ENCODE results near the gene ATAD5. TPM values are rescaled to one million over a fixed set of nuclear protein-coding genes. Genes with fewer than 3 reads are reported as not detected.

Gene ATAD5
- total and polyA plus RNA-seq, 12 donors, result 0.14 to 1.4 (median 0.44) TPM

DNA sequence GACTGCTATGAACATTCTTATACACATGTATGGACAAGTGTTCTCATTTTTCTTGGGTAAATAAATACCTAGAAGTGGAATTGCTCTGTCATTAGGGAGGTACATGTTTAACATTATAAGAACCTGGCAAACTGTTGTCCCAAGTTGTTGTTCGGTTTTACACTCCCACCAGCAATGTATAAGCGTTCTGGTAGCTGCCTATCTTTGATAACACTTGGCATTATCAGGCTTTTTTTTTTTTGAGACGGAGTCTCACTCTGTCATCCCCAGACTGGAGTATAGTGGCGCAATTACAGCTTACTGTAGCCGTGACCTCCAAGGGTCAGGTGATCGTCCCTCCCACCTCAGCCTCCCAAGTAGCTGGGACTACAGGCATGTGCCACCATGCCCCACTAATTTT is 16.3 kb downstream of the ATAD5 start:
- TF ChIP-seq, protein P1, sequence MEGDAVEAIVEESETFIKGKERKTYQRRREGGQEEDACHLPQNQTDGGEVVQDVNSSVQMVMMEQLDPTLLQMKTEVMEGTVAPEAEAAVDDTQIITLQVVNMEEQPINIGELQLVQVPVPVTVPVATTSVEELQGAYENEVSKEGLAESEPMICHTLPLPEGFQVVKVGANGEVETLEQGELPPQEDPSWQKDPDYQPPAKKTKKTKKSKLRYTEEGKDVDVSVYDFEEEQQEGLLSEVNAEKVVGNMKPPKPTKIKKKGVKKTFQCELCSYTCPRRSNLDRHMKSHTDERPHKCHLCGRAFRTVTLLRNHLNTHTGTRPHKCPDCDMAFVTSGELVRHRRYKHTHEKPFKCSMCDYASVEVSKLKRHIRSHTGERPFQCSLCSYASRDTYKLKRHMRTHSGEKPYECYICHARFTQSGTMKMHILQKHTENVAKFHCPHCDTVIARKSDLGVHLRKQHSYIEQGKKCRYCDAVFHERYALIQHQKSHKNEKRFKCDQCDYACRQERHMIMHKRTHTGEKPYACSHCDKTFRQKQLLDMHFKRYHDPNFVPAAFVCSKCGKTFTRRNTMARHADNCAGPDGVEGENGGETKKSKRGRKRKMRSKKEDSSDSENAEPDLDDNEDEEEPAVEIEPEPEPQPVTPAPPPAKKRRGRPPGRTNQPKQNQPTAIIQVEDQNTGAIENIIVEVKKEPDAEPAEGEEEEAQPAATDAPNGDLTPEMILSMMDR (IDR thresholded peaks at IDR 0.05), result no peak
- H3K27me3 ChIP-seq, result no peaks in the 10 kb centered on the region
- intact Hi-C loops (cut with DNase I), result no loop called here
- H3K27ac ChIP-seq, result no peak overlapping the region
- ATAC-seq (no peak), DNase-seq (no peak)
- H3K4me3 ChIP-seq, result no peak overlapping the region
- no peaks in the 10 kb centered on the region for H3K4me1 ChIP-seq
- WGBS, 2 donors, result 81 to 83% methylated on average over 6 of the region's 6 CpGs
- H3K9me3 ChIP-seq, result no peaks in the 10 kb centered on the region
- H3K36me3 ChIP-seq, result peaks cover 0 to 20% (median 0%) of the 10 kb centered on the region in 9 donors

DNA sequence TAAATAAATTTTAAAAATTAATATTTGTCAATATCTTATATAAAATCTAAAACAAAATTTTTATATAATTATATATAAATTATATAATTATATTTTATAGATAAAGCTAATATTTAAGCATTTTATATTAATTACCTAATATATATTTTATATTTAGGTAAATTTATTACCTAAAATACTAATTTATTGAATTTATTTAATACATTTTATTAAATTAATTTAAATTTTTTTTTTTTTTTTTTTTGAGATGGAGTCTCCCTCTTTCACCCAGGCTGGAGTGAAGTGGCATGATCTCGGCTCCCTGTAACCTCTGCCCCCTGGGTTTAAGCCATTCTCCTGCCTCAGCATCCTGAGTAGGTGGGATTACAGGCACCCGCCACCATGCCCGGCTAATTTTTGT is 22.4 kb downstream of the ATAD5 start:
- DNase-seq (no peak), ATAC-seq (no peak)
- Histone ChIP-seq H3K4me1 (no peaks in the 10 kb centered on the region), H3K27ac (no peak overlapping the region), H3K27me3 (no peaks in the 10 kb centered on the region), H3K9me3 (no peaks in the 10 kb centered on the region), H3K36me3 (peaks cover 0 to 55% (median 0%) of the 10 kb centered on the region in 9 donors), H3K4me3 (no peak overlapping the region)
- TF ChIP-seq, protein P1 (IDR thresholded peaks at IDR 0.05), result no peak
- intact Hi-C loops (cut with DNase I), result no loop called here
- WGBS, 2 donors, result 98 to 100% methylated on average over 3 of the region's 3 CpGs

DNA sequence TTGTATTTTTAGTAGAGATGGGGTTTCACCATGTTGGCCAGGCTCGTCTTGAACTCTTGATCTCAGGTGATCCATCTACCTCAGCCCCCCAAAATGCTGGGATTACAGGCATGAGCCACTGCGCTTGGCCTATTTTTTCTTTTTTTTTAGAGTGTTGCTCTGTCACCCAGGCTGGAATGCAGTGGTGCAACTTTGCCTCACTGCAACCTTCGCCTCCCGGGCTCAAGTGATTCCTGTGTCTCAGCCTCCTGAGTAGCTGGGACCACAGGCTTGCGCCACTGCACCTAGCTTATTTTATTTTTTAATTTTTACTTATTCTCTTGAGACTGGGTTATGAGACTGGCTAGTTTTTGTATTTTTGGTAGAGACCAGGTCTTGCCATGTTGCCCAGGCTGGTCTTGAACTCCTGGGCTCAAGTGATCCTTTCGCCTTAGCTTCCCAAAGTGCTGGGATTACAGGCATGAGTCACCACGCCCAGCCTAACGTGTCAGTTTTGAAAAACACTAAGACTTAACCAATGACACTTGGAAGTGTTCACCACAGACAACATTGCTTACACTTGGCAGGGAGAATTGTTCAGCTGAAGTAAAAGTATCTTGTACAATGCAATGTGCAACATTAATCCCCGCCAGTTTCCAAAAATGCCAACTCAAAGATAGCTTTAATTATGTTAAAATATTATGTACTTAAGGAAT is 26.9 kb downstream of the ATAD5 start:
- H3K27me3 ChIP-seq, result no peaks in the 10 kb centered on the region
- H3K4me3 ChIP-seq, result no peak overlapping the region
- WGBS, 2 donors, result 94 to 97% methylated on average over 9 of the region's 9 CpGs
- no peaks in the 10 kb centered on the region for H3K4me1 ChIP-seq
- H3K27ac ChIP-seq, result no peak overlapping the region
- intact Hi-C loops (cut with DNase I), result no loop called here
- H3K9me3 ChIP-seq, result no peaks in the 10 kb centered on the region
- ATAC-seq (no peak), DNase-seq (no peak)
- TF ChIP-seq, protein P1 (IDR thresholded peaks at IDR 0.05), result no peak
- peaks cover 0 to 78% (median 0%) of the 10 kb centered on the region in 9 donors for H3K36me3 ChIP-seq

DNA sequence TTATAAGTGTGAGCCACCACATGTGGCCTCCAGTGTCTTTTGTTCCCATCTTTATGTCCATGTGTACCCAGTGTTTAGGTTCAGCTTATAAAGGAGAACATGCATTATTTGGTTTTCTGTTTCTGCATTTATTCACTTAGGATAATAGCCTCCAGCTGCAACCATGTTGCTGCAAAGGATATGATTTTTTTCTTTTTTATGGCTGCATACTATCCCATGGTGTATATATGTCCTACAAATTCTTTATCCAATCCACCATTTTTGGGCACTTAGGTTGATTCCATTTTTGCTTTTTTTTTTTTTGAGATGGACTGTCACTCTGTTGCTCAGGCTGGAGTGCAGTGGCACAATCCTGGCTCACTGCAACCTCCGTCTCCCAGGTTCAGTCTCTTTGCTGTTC is 32.9 kb downstream of the ATAD5 start:
- H3K4me1 ChIP-seq, result no peaks in the 10 kb centered on the region
- no peaks in the 10 kb centered on the region for H3K9me3 ChIP-seq
- DNase-seq (no peak), ATAC-seq (no peak)
- peaks cover 0 to 62% (median 0%) of the 10 kb centered on the region in 9 donors for H3K36me3 ChIP-seq
- no peaks in the 10 kb centered on the region for H3K27me3 ChIP-seq
- 95 to 100% methylated on average over 1 of the region's 1 CpG for WGBS, 2 donors
- H3K4me3 ChIP-seq, result no peak overlapping the region
- TF ChIP-seq, protein P1 (IDR thresholded peaks at IDR 0.05), result no peak
- no peak overlapping the region for H3K27ac ChIP-seq
- intact Hi-C loops (cut with DNase I), result no loop called here

All from heart right ventricle (tissue), 16 donors.